NT2/D1 (cell line): Measurements from ENCODE around the gene ZNF655.

Source experiments
- SUZ12 ChIP-seq: IDR thresholded peaks from 2 replicates; pipeline ENCODE4 v1.6.1; 2011; ENCODE audit not compliant: insufficient read length, insufficient read depth; ENCODE audit errors: extremely low read depth
- YY1 ChIP-seq: IDR thresholded peaks from 2 replicates; pipeline ENCODE4 v1.6.1; 2011; ENCODE audit not compliant: insufficient read length, insufficient read depth
- ZNF274 ChIP-seq: IDR thresholded peaks from 2 replicates; pipeline ENCODE4 v1.6.1; 2011; ENCODE audit warnings: mild to moderate bottlenecking, low read depth, low read length

GRCh38 chr7:99557940-99558305, 519 bp upstream of the ZNF655 start:
- TF ChIP-seq ZNF274 (no peak), YY1 (no peak), SUZ12 (no peak)
